Measurements from ENCODE around the gene KRTAP4-11. TPM values are rescaled to one million over a fixed set of nuclear protein-coding genes. Genes with fewer than 3 reads are reported as not detected.

KRTAP4-11 gene
- total RNA-seq, 1 experiment from 2014 or later = not detected

Other genes with a start within 250 kb of the KRTAP4-11 start
- not detected in 2 replicates for gene KRT20, start 233.1 kb downstream of the KRTAP4-11 start, total RNA-seq (2014; rRNA removed; shearing (Covaris generic))
- not detected in 2 replicates for gene KRT23, start 180.7 kb downstream of the KRTAP4-11 start, total RNA-seq (2014; rRNA removed; shearing (Covaris generic))
- not detected in 2 replicates for gene KRT39, start 151.4 kb downstream of the KRTAP4-11 start, total RNA-seq (2014; rRNA removed; shearing (Covaris generic))
- not detected in 2 replicates for gene KRT40, start 134.0 kb downstream of the KRTAP4-11 start, total RNA-seq (2014; rRNA removed; shearing (Covaris generic))
- not detected in 2 replicates for gene KRTAP3-3, start 124.2 kb downstream of the KRTAP4-11 start, total RNA-seq (2014; rRNA removed; shearing (Covaris generic))
- gene KRTAP3-2, start 118.5 kb downstream of the KRTAP4-11 start, total RNA-seq (2014; rRNA removed; shearing (Covaris generic)) = not detected in 2 replicates
- gene KRTAP3-1, start 109.2 kb downstream of the KRTAP4-11 start, total RNA-seq (2014; rRNA removed; shearing (Covaris generic)) = not detected in 2 replicates
- gene KRTAP1-5, start 91.2 kb downstream of the KRTAP4-11 start, total RNA-seq (2014; rRNA removed; shearing (Covaris generic)) = not detected in 2 replicates
- not detected in 2 replicates for gene KRTAP1-4, start 88.2 kb downstream of the KRTAP4-11 start, total RNA-seq (2014; rRNA removed; shearing (Covaris generic))
- gene KRTAP1-3, start 83.5 kb downstream of the KRTAP4-11 start, total RNA-seq (2014; rRNA removed; shearing (Covaris generic)) = not detected in 2 replicates
- not detected in 2 replicates for gene KRTAP1-1, start 76.9 kb downstream of the KRTAP4-11 start, total RNA-seq (2014; rRNA removed; shearing (Covaris generic))
- gene KRTAP2-1, start 71.1 kb downstream of the KRTAP4-11 start, total RNA-seq (2014; rRNA removed; shearing (Covaris generic)) = not detected in 2 replicates
- not detected in 2 replicates for gene KRTAP2-2, start 63.1 kb downstream of the KRTAP4-11 start, total RNA-seq (2014; rRNA removed; shearing (Covaris generic))
- not detected in 2 replicates for gene KRTAP2-3, start 58.3 kb downstream of the KRTAP4-11 start, total RNA-seq (2014; rRNA removed; shearing (Covaris generic))
- gene KRTAP2-4, start 52.5 kb downstream of the KRTAP4-11 start, total RNA-seq (2014; rRNA removed; shearing (Covaris generic)) = not detected in 2 replicates
- gene KRTAP4-7, start 34.2 kb downstream of the KRTAP4-11 start, total RNA-seq (2014; rRNA removed; shearing (Covaris generic)) = not detected in 2 replicates
- gene KRTAP4-8, start 20.2 kb downstream of the KRTAP4-11 start, total RNA-seq (2014; rRNA removed; shearing (Covaris generic)) = not detected in 2 replicates
- not detected in 2 replicates for gene KRTAP4-16, start 16.2 kb downstream of the KRTAP4-11 start, total RNA-seq (2014; rRNA removed; shearing (Covaris generic))
- gene KRTAP4-9, start 13.0 kb downstream of the KRTAP4-11 start, total RNA-seq (2014; rRNA removed; shearing (Covaris generic)) = not detected in 2 replicates
- not detected in 2 replicates for gene KRTAP4-12, start 5.8 kb upstream of the KRTAP4-11 start, total RNA-seq (2014; rRNA removed; shearing (Covaris generic))
- gene KRTAP4-6, start 22.2 kb upstream of the KRTAP4-11 start, total RNA-seq (2014; rRNA removed; shearing (Covaris generic)) = not detected in 2 replicates
- not detected in 2 replicates for gene KRTAP4-5, start 31.5 kb upstream of the KRTAP4-11 start, total RNA-seq (2014; rRNA removed; shearing (Covaris generic))
- not detected in 2 replicates for gene KRTAP4-4, start 42.4 kb upstream of the KRTAP4-11 start, total RNA-seq (2014; rRNA removed; shearing (Covaris generic))
- not detected in 2 replicates for gene KRTAP4-3, start 49.8 kb upstream of the KRTAP4-11 start, total RNA-seq (2014; rRNA removed; shearing (Covaris generic))
- gene KRTAP4-2, start 59.8 kb upstream of the KRTAP4-11 start, total RNA-seq (2014; rRNA removed; shearing (Covaris generic)) = not detected in 2 replicates
- gene KRTAP4-1, start 66.5 kb upstream of the KRTAP4-11 start, total RNA-seq (2014; rRNA removed; shearing (Covaris generic)) = not detected in 2 replicates
- gene KRTAP9-1, start 71.5 kb upstream of the KRTAP4-11 start, total RNA-seq (2014; rRNA removed; shearing (Covaris generic)) = not detected in 2 replicates
- not detected in 2 replicates for gene KRTAP9-2, start 108.3 kb upstream of the KRTAP4-11 start, total RNA-seq (2014; rRNA removed; shearing (Covaris generic))
- not detected in 2 replicates for gene KRTAP9-3, start 114.1 kb upstream of the KRTAP4-11 start, total RNA-seq (2014; rRNA removed; shearing (Covaris generic))
- gene KRTAP9-8, start 119.6 kb upstream of the KRTAP4-11 start, total RNA-seq (2014; rRNA removed; shearing (Covaris generic)) = not detected in 2 replicates
- gene KRTAP9-4, start 131.3 kb upstream of the KRTAP4-11 start, total RNA-seq (2014; rRNA removed; shearing (Covaris generic)) = not detected in 2 replicates
- not detected in 2 replicates for gene KRTAP9-9, start 137.0 kb upstream of the KRTAP4-11 start, total RNA-seq (2014; rRNA removed; shearing (Covaris generic))
- gene KRTAP9-6, start 147.0 kb upstream of the KRTAP4-11 start, total RNA-seq (2014; rRNA removed; shearing (Covaris generic)) = not detected in 2 replicates
- not detected in 2 replicates for gene KRTAP9-7, start 157.3 kb upstream of the KRTAP4-11 start, total RNA-seq (2014; rRNA removed; shearing (Covaris generic))
- gene KRTAP29-1, start 184.5 kb upstream of the KRTAP4-11 start, total RNA-seq (2014; rRNA removed; shearing (Covaris generic)) = not detected in 2 replicates
- not detected in 2 replicates for gene KRTAP16-1, start 190.9 kb upstream of the KRTAP4-11 start, total RNA-seq (2014; rRNA removed; shearing (Covaris generic))
- not detected in 2 replicates for gene KRTAP17-1, start 197.3 kb upstream of the KRTAP4-11 start, total RNA-seq (2014; rRNA removed; shearing (Covaris generic))
- not detected in 2 replicates for gene KRT33A, start 232.5 kb upstream of the KRTAP4-11 start, total RNA-seq (2014; rRNA removed; shearing (Covaris generic))

All from SK-MEL-5 (cell line).